ENCODE results near the gene WDR90.

Gene WDR90

GRCh38 chr16:671353-672131 lies 22.4 kb downstream of the WDR90 start:
- H3K27me3 ChIP-seq (ENCODE audit: control insufficient read depth, insufficient read depth, low read length), result peaks cover 6% of the 10 kb centered on the region
- peaks cover 6% of the 10 kb centered on the region for H3K36me3 ChIP-seq (ENCODE audit: control insufficient read depth, insufficient read depth, low read length)
- peaks cover 32% of the 10 kb centered on the region for H3K4me1 ChIP-seq (ENCODE audit: control insufficient read depth, insufficient read depth, low read length)
- no peaks in the 10 kb centered on the region for H3K9me3 ChIP-seq (ENCODE audit: control insufficient read depth, low read length)
- no peak overlapping the region for H3K4me3 ChIP-seq (ENCODE audit: low read length)
- no peak overlapping the region for H3K9ac ChIP-seq (ENCODE audit: low read length)

GRCh38 chr16:672371-672770 lies 23.2 kb downstream of the WDR90 start:
- Histone ChIP-seq H3K9ac (ENCODE audit: low read length) (no peak overlapping the region), H3K4me1 (ENCODE audit: control insufficient read depth, insufficient read depth, low read length) (peaks cover 39% of the 10 kb centered on the region), H3K36me3 (ENCODE audit: control insufficient read depth, insufficient read depth, low read length) (peaks cover 6% of the 10 kb centered on the region), H3K9me3 (ENCODE audit: control insufficient read depth, low read length) (no peaks in the 10 kb centered on the region), H3K4me3 (ENCODE audit: low read length) (no peak overlapping the region), H3K27me3 (ENCODE audit: control insufficient read depth, insufficient read depth, low read length) (peaks cover 6% of the 10 kb centered on the region)

- no peak overlapping the region for H3K9ac ChIP-seq (ENCODE audit: low read length)
- H3K36me3 ChIP-seq (ENCODE audit: control insufficient read depth, insufficient read depth, low read length), result peaks cover 6% of the 10 kb centered on the region
- H3K4me3 ChIP-seq (ENCODE audit: low read length), result no peak overlapping the region
- H3K9me3 ChIP-seq (ENCODE audit: control insufficient read depth, low read length), result no peaks in the 10 kb centered on the region
- peaks cover 38% of the 10 kb centered on the region for H3K4me1 ChIP-seq (ENCODE audit: control insufficient read depth, insufficient read depth, low read length)
- peaks cover 6% of the 10 kb centered on the region for H3K27me3 ChIP-seq (ENCODE audit: control insufficient read depth, insufficient read depth, low read length)
Observed at GRCh38 chr16:672851-673250, 23.7 kb downstream of the WDR90 start.

GRCh38 chr16:673399-673991 lies 24.3 kb downstream of the WDR90 start:
- peaks cover 6% of the 10 kb centered on the region for H3K36me3 ChIP-seq (ENCODE audit: control insufficient read depth, insufficient read depth, low read length)
- peaks cover 6% of the 10 kb centered on the region for H3K27me3 ChIP-seq (ENCODE audit: control insufficient read depth, insufficient read depth, low read length)
- H3K9ac ChIP-seq (ENCODE audit: low read length), result no peak overlapping the region
- no peaks in the 10 kb centered on the region for H3K9me3 ChIP-seq (ENCODE audit: control insufficient read depth, low read length)
- no peak overlapping the region for H3K4me3 ChIP-seq (ENCODE audit: low read length)
- peaks cover 38% of the 10 kb centered on the region for H3K4me1 ChIP-seq (ENCODE audit: control insufficient read depth, insufficient read depth, low read length)

- Histone ChIP-seq H3K4me3 (ENCODE audit: low read length) (no peak overlapping the region), H3K9ac (ENCODE audit: low read length) (no peak overlapping the region), H3K4me1 (ENCODE audit: control insufficient read depth, insufficient read depth, low read length) (peaks cover 35% of the 10 kb centered on the region), H3K27me3 (ENCODE audit: control insufficient read depth, insufficient read depth, low read length) (peaks cover 6% of the 10 kb centered on the region), H3K36me3 (ENCODE audit: control insufficient read depth, insufficient read depth, low read length) (peaks cover 6% of the 10 kb centered on the region), H3K9me3 (ENCODE audit: control insufficient read depth, low read length) (no peaks in the 10 kb centered on the region)
Observed at GRCh38 chr16:674214-674881, 25.2 kb downstream of the WDR90 start.

GRCh38 chr16:674968-675883 lies 26.1 kb downstream of the WDR90 start, which contains the start of gene RHBDL1:
RHBDL1 (plus strand) TSS chr16:675671; CDS start chr16:675791, 120 bp downstream.
- peaks cover 35% of the 10 kb centered on the region for H3K4me1 ChIP-seq (ENCODE audit: control insufficient read depth, insufficient read depth, low read length)
- H3K4me3 ChIP-seq (ENCODE audit: low read length), result no peak within 1 kb of the TSS
- peaks cover 6% of the 10 kb centered on the region for H3K27me3 ChIP-seq (ENCODE audit: control insufficient read depth, insufficient read depth, low read length)
- peaks cover 6% of the 10 kb centered on the region for H3K36me3 ChIP-seq (ENCODE audit: control insufficient read depth, insufficient read depth, low read length)
- H3K9me3 ChIP-seq (ENCODE audit: control insufficient read depth, low read length), result no peaks in the 10 kb centered on the region
- H3K9ac ChIP-seq (ENCODE audit: low read length), result no peak within 1 kb of the TSS

- H3K9ac ChIP-seq (ENCODE audit: low read length), result no peak overlapping the region
- no peak overlapping the region for H3K4me3 ChIP-seq (ENCODE audit: low read length)
Observed at GRCh38 chr16:675884-676564, 26.9 kb downstream of the WDR90 start.

GRCh38 chr16:676565-676902 lies 27.4 kb downstream of the WDR90 start:
- peaks cover 44% of the 10 kb centered on the region for H3K4me1 ChIP-seq (ENCODE audit: control insufficient read depth, insufficient read depth, low read length)
- H3K9me3 ChIP-seq (ENCODE audit: control insufficient read depth, low read length), result no peaks in the 10 kb centered on the region
- H3K4me3 ChIP-seq (ENCODE audit: low read length), result no peak overlapping the region
- H3K9ac ChIP-seq (ENCODE audit: low read length), result no peak overlapping the region
- peaks cover 6% of the 10 kb centered on the region for H3K27me3 ChIP-seq (ENCODE audit: control insufficient read depth, insufficient read depth, low read length)
- H3K36me3 ChIP-seq (ENCODE audit: control insufficient read depth, insufficient read depth, low read length), result no peaks in the 10 kb centered on the region

More at GRCh38 chr16:675884-676564, 26.9 kb downstream of the WDR90 start:
- H3K27me3 ChIP-seq (ENCODE audit: control insufficient read depth, insufficient read depth, low read length), result peaks cover 6% of the 10 kb centered on the region
- peaks cover 5% of the 10 kb centered on the region for H3K36me3 ChIP-seq (ENCODE audit: control insufficient read depth, insufficient read depth, low read length)
- H3K4me1 ChIP-seq (ENCODE audit: control insufficient read depth, insufficient read depth, low read length), result peaks cover 39% of the 10 kb centered on the region
- H3K9me3 ChIP-seq (ENCODE audit: control insufficient read depth, low read length), result no peaks in the 10 kb centered on the region

GRCh38 chr16:676913-677312 lies 27.7 kb downstream of the WDR90 start:
- Histone ChIP-seq H3K9me3 (ENCODE audit: control insufficient read depth, low read length) (no peaks in the 10 kb centered on the region), H3K36me3 (ENCODE audit: control insufficient read depth, insufficient read depth, low read length) (peaks cover 3% of the 10 kb centered on the region), H3K4me1 (ENCODE audit: control insufficient read depth, insufficient read depth, low read length) (peaks cover 48% of the 10 kb centered on the region), H3K27me3 (ENCODE audit: control insufficient read depth, insufficient read depth, low read length) (peaks cover 6% of the 10 kb centered on the region), H3K4me3 (ENCODE audit: low read length) (no peak overlapping the region), H3K9ac (ENCODE audit: low read length) (no peak overlapping the region)

- no peaks in the 10 kb centered on the region for H3K9me3 ChIP-seq (ENCODE audit: control insufficient read depth, low read length)
- H3K4me1 ChIP-seq (ENCODE audit: control insufficient read depth, insufficient read depth, low read length), result peaks cover 54% of the 10 kb centered on the region
Observed at GRCh38 chr16:677316-678190, 28.4 kb downstream of the WDR90 start.

More at GRCh38 chr16:677316-678190, 28.4 kb downstream of the WDR90 start:
- H3K4me3 ChIP-seq (ENCODE audit: low read length), result no peak overlapping the region
- peaks cover 6% of the 10 kb centered on the region for H3K27me3 ChIP-seq (ENCODE audit: control insufficient read depth, insufficient read depth, low read length)
- H3K9ac ChIP-seq (ENCODE audit: low read length), result no peak overlapping the region
- peaks cover 9% of the 10 kb centered on the region for H3K36me3 ChIP-seq (ENCODE audit: control insufficient read depth, insufficient read depth, low read length)

All from mucosa of stomach (tissue), 1 donor.